GM21381 (cell line): ENCODE results near the gene CDH20.

Experiments used
- ATAC-seq: cut with Tn5 transposase; IDR thresholded peaks from one replicate; pipeline ENCODE4 v1.9.1; 2021; ENCODE audit warnings: mild to moderate bottlenecking, moderate library complexity; ENCODE audit not compliant: unreplicated experiment

The CDH20 gene

GRCh38 chr18:61503688-61504087 is 170.5 kb downstream of the CDH20 start:
- ATAC-seq: no peak

GRCh38 chr18:61528961-61529360 is 195.7 kb downstream of the CDH20 start:
- ATAC-seq: no peak

GRCh38 chr18:61530681-61531080 is 197.5 kb downstream of the CDH20 start:
- ATAC-seq: no peak

- no peak for ATAC-seq
Observed at GRCh38 chr18:61531182-61531581, 198.0 kb downstream of the CDH20 start.

- no peak for ATAC-seq
Observed at GRCh38 chr18:61531891-61532290, 198.7 kb downstream of the CDH20 start.

GRCh38 chr18:61535401-61535800 is 202.2 kb downstream of the CDH20 start:
- no peak for ATAC-seq

- ATAC-seq: no peak
Observed at GRCh38 chr18:61541673-61542072, 208.4 kb downstream of the CDH20 start.

- ATAC-seq: no peak
Observed at GRCh38 chr18:61542596-61542995, 209.4 kb downstream of the CDH20 start.

GRCh38 chr18:61543518-61543917 is 210.3 kb downstream of the CDH20 start:
- no peak for ATAC-seq

- no peak for ATAC-seq
Observed at GRCh38 chr18:61544178-61544577, 210.9 kb downstream of the CDH20 start.

- no peak for ATAC-seq
Observed at GRCh38 chr18:61545281-61546245, 212.3 kb downstream of the CDH20 start.

- ATAC-seq: no peak
Observed at GRCh38 chr18:61546590-61546989, 213.4 kb downstream of the CDH20 start.

GRCh38 chr18:61549416-61549815 is 216.2 kb downstream of the CDH20 start:
- no peak for ATAC-seq

- no peak for ATAC-seq
Observed at GRCh38 chr18:61549889-61550288, 216.7 kb downstream of the CDH20 start.

GRCh38 chr18:61551586-61551985 is 218.4 kb downstream of the CDH20 start:
- no peak for ATAC-seq

GRCh38 chr18:61553045-61553659 is 219.9 kb downstream of the CDH20 start:
- ATAC-seq: no peak

- no peak for ATAC-seq
Observed at GRCh38 chr18:61554117-61554776, 221.0 kb downstream of the CDH20 start.

- no peak for ATAC-seq
Observed at GRCh38 chr18:61554946-61555361, 221.7 kb downstream of the CDH20 start.

- ATAC-seq: no peak
Observed at GRCh38 chr18:61556316-61556715, 223.1 kb downstream of the CDH20 start.

- no peak for ATAC-seq
Observed at GRCh38 chr18:61556862-61557261, 223.6 kb downstream of the CDH20 start.

GRCh38 chr18:61569176-61569892 is 236.1 kb downstream of the CDH20 start:
- ATAC-seq: no peak
